ENCODE data around the gene SLMAP.

- TF ChIP-seq CTCF (IDR thresholded peaks at IDR 0.05) (no peak), POLR2A (IDR thresholded peaks at IDR 0.05) (no peak)
Observed at GRCh38 chr3:57755368-57755675, 787 bp upstream of the SLMAP start.
